Breast epithelium (tissue), 3 donors: ENCODE data around the gene CENPM.

Experiments used
- CTCF ChIP-seq, 3 donors: fragments of 450-650 bp; IDR thresholded peaks; one replicate each; pipeline ENCODE4 v1.5.1; 2016 to 2017; ENCODE audit warnings: antibody characterized with exemption in 3 of 3, mild to moderate bottlenecking in 3 of 3, moderate library complexity in 3 of 3
- POLR2A ChIP-seq: fragments of 450-650 bp; IDR thresholded peaks from one replicate; pipeline ENCODE4 v1.6.1; 2016; ENCODE audit warnings: antibody characterized with exemption, mild to moderate bottlenecking, moderate library complexity
- POLR2AphosphoS5 ChIP-seq, 3 donors: sonication (generic); formaldehyde crosslinking; IDR thresholded peaks; one replicate each; pipeline ENCODE4 v1.6.1; 2017; ENCODE audit warnings: antibody characterized with exemption in 3 of 3

GRCh38 chr22:41940832-41941765 lies 5.9 kb downstream of the CENPM start:
- TF ChIP-seq POLR2AphosphoS5 (IDR thresholded peaks at IDR 0.05) (peak in 1 of 3 donors; percentile 23), CTCF (IDR thresholded peaks at IDR 0.05) (peak; percentile 90 to 97 (median 95)), POLR2A (no peak)
